ENCODE results near the gene UNK. TPM values are rescaled to one million over a fixed set of nuclear protein-coding genes. Genes with fewer than 3 reads are reported as not detected.

UNK gene
- total and polyA plus RNA-seq, 2 donors from 2014 or later: 12.0 to 35.5 TPM

DNA sequence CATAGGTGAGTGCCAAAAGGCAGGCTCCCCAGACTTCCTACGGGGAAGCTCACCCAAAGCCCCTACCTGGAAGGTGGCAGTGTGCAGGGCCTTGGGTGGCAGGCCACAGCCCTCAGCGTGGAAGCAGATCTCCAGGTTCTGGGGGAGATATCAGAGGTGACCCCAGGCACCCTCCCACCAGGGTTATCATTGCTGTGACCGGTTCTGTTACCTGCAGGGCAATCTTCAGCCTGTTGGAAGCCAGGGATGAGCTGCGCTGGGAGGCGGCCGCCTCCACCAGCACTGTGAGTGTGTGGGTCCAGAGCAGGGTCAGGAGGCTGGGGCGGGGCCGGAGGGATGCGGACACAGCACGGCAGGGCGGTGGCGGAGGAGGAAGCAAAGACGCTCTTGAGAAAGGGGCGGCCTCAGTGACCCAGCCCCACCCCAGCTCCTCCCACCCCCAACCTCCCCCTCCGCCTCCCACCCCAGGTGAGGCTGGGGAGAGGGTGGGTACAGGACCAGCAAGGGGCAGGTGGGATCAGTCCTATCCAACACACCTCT lies 46.5 kb downstream of the UNK start:
- peak in 1 of 5 donors; percentile 71 for DNase-seq
- no peaks in the 10 kb centered on the region for H3K9me3 ChIP-seq (ENCODE audit: control insufficient read depth in 2 of 3, insufficient read depth in 1 of 3, low read length in 3 of 3)
- TF ChIP-seq, protein P1, sequence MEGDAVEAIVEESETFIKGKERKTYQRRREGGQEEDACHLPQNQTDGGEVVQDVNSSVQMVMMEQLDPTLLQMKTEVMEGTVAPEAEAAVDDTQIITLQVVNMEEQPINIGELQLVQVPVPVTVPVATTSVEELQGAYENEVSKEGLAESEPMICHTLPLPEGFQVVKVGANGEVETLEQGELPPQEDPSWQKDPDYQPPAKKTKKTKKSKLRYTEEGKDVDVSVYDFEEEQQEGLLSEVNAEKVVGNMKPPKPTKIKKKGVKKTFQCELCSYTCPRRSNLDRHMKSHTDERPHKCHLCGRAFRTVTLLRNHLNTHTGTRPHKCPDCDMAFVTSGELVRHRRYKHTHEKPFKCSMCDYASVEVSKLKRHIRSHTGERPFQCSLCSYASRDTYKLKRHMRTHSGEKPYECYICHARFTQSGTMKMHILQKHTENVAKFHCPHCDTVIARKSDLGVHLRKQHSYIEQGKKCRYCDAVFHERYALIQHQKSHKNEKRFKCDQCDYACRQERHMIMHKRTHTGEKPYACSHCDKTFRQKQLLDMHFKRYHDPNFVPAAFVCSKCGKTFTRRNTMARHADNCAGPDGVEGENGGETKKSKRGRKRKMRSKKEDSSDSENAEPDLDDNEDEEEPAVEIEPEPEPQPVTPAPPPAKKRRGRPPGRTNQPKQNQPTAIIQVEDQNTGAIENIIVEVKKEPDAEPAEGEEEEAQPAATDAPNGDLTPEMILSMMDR (IDR thresholded peaks at IDR 0.05; ENCODE audit: borderline replicate concordance, extremely low read depth, insufficient read depth): no peak

DNA sequence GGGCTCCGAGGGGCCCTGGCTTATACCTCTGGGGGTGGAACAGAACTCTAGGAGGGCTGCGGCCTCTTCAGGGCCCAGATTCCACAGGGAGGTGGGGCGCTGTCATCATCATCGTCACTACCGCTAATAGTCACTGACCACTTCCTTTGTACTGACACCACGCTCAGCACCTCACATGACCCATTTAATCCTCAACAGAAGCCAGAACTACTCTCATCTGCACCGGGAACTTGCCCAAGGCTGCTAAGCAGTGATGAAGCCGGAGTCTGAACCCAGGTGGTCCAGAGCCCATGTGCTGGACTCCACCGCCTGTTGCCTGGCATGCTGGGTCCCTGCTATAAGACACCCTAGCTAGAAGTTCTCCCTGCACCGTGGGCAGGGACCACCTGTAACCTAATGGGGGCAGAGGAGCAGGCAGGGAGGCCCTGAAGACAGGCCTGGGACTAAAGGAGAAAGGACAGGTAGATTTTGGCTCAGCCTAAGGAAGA lies 47.6 kb downstream of the UNK start:
- H3K27me3 ChIP-seq (ENCODE audit: control insufficient read depth, insufficient read depth, low read length): no peaks in the 10 kb centered on the region
- FAIRE-seq (no peak), DNase-seq (peak in 1 of 5 donors; percentile 70)
- H3K27ac ChIP-seq (ENCODE audit: low read depth in 2 of 2, low read length in 2 of 2): no peak overlapping the region
- TF ChIP-seq, protein P1 (IDR thresholded peaks at IDR 0.05; ENCODE audit: borderline replicate concordance, extremely low read depth, insufficient read depth): no peak
- H3K36me3 ChIP-seq (ENCODE audit: control insufficient read depth in 2 of 3, insufficient read depth in 3 of 3, low read length in 3 of 3): no peaks in the 10 kb centered on the region
- H3K4me1 ChIP-seq (ENCODE audit: control insufficient read depth in 2 of 3, insufficient read depth in 2 of 3, low read depth in 1 of 3, low read length in 3 of 3): peaks cover 0 to 3% (median 0%) of the 10 kb centered on the region in 3 donors
- H3K9me3 ChIP-seq (ENCODE audit: control insufficient read depth in 2 of 3, insufficient read depth in 1 of 3, low read length in 3 of 3): no peaks in the 10 kb centered on the region
- intact Hi-C loops (cut with DNase I): no loop called here
- H3K9ac ChIP-seq (ENCODE audit: low read length in 3 of 3): no peak overlapping the region
- H3K4me3 ChIP-seq (ENCODE audit: low read length in 3 of 3): no peak overlapping the region

More for the DNA sequence above, 46.5 kb downstream of the UNK start:
- no peak for FAIRE-seq
- Histone ChIP-seq H3K4me3 (ENCODE audit: low read length in 3 of 3) (no peak overlapping the region), H3K36me3 (ENCODE audit: control insufficient read depth in 2 of 3, insufficient read depth in 3 of 3, low read length in 3 of 3) (no peaks in the 10 kb centered on the region), H3K9ac (ENCODE audit: low read length in 3 of 3) (no peak overlapping the region), H3K27ac (ENCODE audit: low read depth in 2 of 2, low read length in 2 of 2) (no peak overlapping the region), H3K27me3 (ENCODE audit: control insufficient read depth, insufficient read depth, low read length) (no peaks in the 10 kb centered on the region), H3K4me1 (ENCODE audit: control insufficient read depth in 2 of 3, insufficient read depth in 2 of 3, low read depth in 1 of 3, low read length in 3 of 3) (peaks cover 0 to 5% (median 0%) of the 10 kb centered on the region in 3 donors)
- intact Hi-C loops (cut with DNase I): no loop called here

DNA sequence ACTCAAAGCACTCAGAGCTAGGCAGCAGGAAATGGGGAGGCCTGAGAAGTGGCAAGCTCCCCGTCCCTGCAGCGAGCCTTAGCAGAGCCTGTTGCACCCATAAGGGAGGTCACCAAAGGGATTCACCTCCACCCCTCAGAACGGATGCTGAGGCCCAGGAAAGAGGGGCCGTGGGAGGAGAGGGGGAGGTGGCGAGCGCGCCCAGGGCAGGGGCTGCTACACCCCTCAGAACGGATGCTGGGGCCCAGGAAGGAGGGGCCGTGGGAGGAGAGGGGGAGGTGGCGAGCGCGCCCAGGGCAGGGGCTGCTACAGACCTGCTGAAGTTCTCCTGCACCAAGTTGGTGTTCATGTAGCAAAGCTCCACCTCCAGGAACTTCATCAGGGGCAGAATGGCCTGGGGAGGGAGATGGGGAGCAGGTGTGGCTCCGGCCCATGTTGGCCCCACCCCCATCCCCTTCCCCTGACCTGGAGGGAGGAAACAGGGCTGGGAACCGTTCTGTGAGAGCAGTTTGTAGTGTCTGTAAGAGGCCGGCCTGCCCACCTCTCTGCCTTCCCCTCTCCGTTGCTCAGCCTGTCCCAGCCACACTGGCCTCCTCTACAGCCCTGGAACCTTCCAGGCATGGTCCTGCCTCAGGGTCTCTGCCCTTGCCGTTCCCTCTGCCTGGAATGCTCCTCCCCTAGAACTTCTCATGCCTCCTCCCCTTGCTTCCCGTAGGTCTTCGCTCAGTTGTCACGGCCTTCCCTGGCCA lies 48.2 kb downstream of the UNK start:
- H3K4me3 ChIP-seq (ENCODE audit: low read length in 3 of 3): no peak overlapping the region
- FAIRE-seq (no peak), DNase-seq (peak in 4 of 5 donors; percentile 43 to 73 (median 61))
- H3K27ac ChIP-seq (ENCODE audit: low read depth in 2 of 2, low read length in 2 of 2): no peak overlapping the region
- intact Hi-C loops (cut with DNase I): no loop called here
- no peaks in the 10 kb centered on the region for H3K36me3 ChIP-seq (ENCODE audit: control insufficient read depth in 2 of 3, insufficient read depth in 3 of 3, low read length in 3 of 3)
- TF ChIP-seq, protein P1 (IDR thresholded peaks at IDR 0.05; ENCODE audit: borderline replicate concordance, extremely low read depth, insufficient read depth): no peak
- H3K27me3 ChIP-seq (ENCODE audit: control insufficient read depth, insufficient read depth, low read length): no peaks in the 10 kb centered on the region
- H3K9ac ChIP-seq (ENCODE audit: low read length in 3 of 3): no peak overlapping the region
- no peaks in the 10 kb centered on the region for H3K4me1 ChIP-seq (ENCODE audit: control insufficient read depth in 2 of 3, insufficient read depth in 2 of 3, low read depth in 1 of 3, low read length in 3 of 3)
- no peaks in the 10 kb centered on the region for H3K9me3 ChIP-seq (ENCODE audit: control insufficient read depth in 2 of 3, insufficient read depth in 1 of 3, low read length in 3 of 3)

Data from kidney (tissue), 14 donors.